HepG2 (cell line): ENCODE data around the gene SH2D3A. TPM values are rescaled to one million over a fixed set of nuclear protein-coding genes. Genes with fewer than 3 reads are reported as not detected.

ENCODE experiments used
- AGO1 ChIP-seq: fragments of 200-400 bp; formaldehyde crosslinking; IDR thresholded peaks from 2 replicates; pipeline ENCODE4 v1.6.1; 2017; ENCODE audit warnings: mild to moderate bottlenecking, low read depth, low read length, moderate library complexity; ENCODE audit not compliant: poor library complexity, severe bottlenecking
- ARNT2 ChIP-seq: sonication (generic); formaldehyde crosslinking; IDR thresholded peaks from 2 replicates; pipeline ENCODE4 v1.8.0; 2022; ENCODE audit warnings: mild to moderate bottlenecking, low read depth, missing genetic modification reagents, moderate library complexity
- BORCS8-MEF2B ChIP-seq: sonication (generic); formaldehyde crosslinking; IDR thresholded peaks from 2 replicates; pipeline ENCODE4 v1.8.0; 2022; ENCODE audit warnings: mild to moderate bottlenecking, missing genetic modification reagents
- BRF2 ChIP-seq: sonication (generic); formaldehyde crosslinking; IDR thresholded peaks from 2 replicates; pipeline ENCODE4 v1.8.1; 2022; ENCODE audit warnings: mild to moderate bottlenecking, missing genetic modification reagents
- CHCHD3 ChIP-seq: sonication (generic); formaldehyde crosslinking; IDR thresholded peaks from 2 replicates; pipeline ENCODE4 v1.8.0; 2022; ENCODE audit warnings: mild to moderate bottlenecking, missing genetic modification reagents, moderate library complexity
- GFI1 ChIP-seq: sonication (generic); formaldehyde crosslinking; IDR thresholded peaks from 2 replicates; pipeline ENCODE4 v1.5.0; 2020; ENCODE audit warnings: missing genetic modification reagents, mild to moderate bottlenecking, borderline replicate concordance
- HMGXB3 ChIP-seq: sonication (generic); formaldehyde crosslinking; IDR thresholded peaks from 2 replicates; pipeline ENCODE4 v1.4.0; 2020; ENCODE audit warnings: missing genetic modification reagents, borderline replicate concordance
- HOXA5 ChIP-seq: sonication (generic); formaldehyde crosslinking; IDR thresholded peaks from 2 replicates; pipeline ENCODE4 v1.4.0; 2020; ENCODE audit warnings: missing genetic modification reagents
- IRX3 ChIP-seq: sonication (generic); formaldehyde crosslinking; IDR thresholded peaks from 2 replicates; pipeline ENCODE4 v1.8.1; 2023; ENCODE audit warnings: mild to moderate bottlenecking, low read depth, missing genetic modification reagents, borderline replicate concordance
- MIXL1 ChIP-seq: IDR thresholded peaks from 2 replicates; pipeline ENCODE4 v1.6.1; 2016
- MLX ChIP-seq: IDR thresholded peaks from 2 replicates; pipeline ENCODE4 v1.6.1; 2016
- NFATC3 ChIP-seq: sonication (generic); formaldehyde crosslinking; IDR thresholded peaks from 2 replicates; pipeline ENCODE4 v1.5.1; 2020; ENCODE audit warnings: mild to moderate bottlenecking, missing genetic modification reagents
- PCBP2 ChIP-seq: fragments of 200-400 bp; formaldehyde crosslinking; optimal IDR thresholded peaks from 2 replicates; pipeline ENCODE3; 2018; ENCODE audit warnings: low read length, low read depth; ENCODE audit not compliant: poor library complexity, severe bottlenecking
- SIX1 ChIP-seq: sonication (generic); formaldehyde crosslinking; IDR thresholded peaks from 2 replicates; pipeline ENCODE4 v1.4.0; 2020; ENCODE audit warnings: missing genetic modification reagents, borderline replicate concordance
- TBX2 ChIP-seq: sonication (generic); formaldehyde crosslinking; IDR thresholded peaks from 2 replicates; pipeline ENCODE4 v1.5.0; 2020; ENCODE audit warnings: missing genetic modification reagents, mild to moderate bottlenecking, borderline replicate concordance
- ZBTB38 ChIP-seq: sonication (generic); formaldehyde crosslinking; IDR thresholded peaks from 2 replicates; pipeline ENCODE4 v1.5.1; 2020; ENCODE audit warnings: mild to moderate bottlenecking, missing genetic modification reagents
- ZNF335 ChIP-seq: sonication (generic); formaldehyde crosslinking; IDR thresholded peaks from 2 replicates; pipeline ENCODE4 v1.4.0; 2020; ENCODE audit warnings: missing genetic modification reagents
- ZNF687 ChIP-seq: sonication (generic); formaldehyde crosslinking; IDR thresholded peaks from 2 replicates; pipeline ENCODE4 v1.5.1; 2020; ENCODE audit warnings: mild to moderate bottlenecking, missing genetic modification reagents, moderate library complexity
- polyA plus RNA-seq, 8 experiments: library from polyadenylated mRNA; depleted of rRNA in 3 of 8; stranded (reverse) in 7 of 8; unstranded in 1 of 8; fragments of >200 nt; fragmentation: Illumina TruSeq in 4 of 8; extraction: Trizol in 4 of 8; gene quantifications; 2 replicates each; pipeline versions ENCODE4 v1.2.1 to v1.2.3, GENCODE V29; 2011 to 2016; ENCODE audit warnings: low read depth in 4 of 8, missing spikeins in 1 of 8, mixed read lengths in 1 of 8; ENCODE audit not compliant: insufficient read depth in 1 of 8
- total RNA-seq, 5 experiments: library from RNA; depleted of rRNA; stranded (reverse); fragments of >200 nt; fragmentation: Illumina TruSeq; extraction: Trizol; gene quantifications; 2 replicates each; pipeline ENCODE4 v1.2.3, GENCODE V29; 2016; ENCODE audit warnings: low read depth in 1 of 5

SH2D3A gene
- total and polyA plus RNA-seq, 2 of the 13 experiments (the other 11 are each of a cell fraction or from before 2014, with no cell fraction given), result 1.0 to 2.2 TPM

- TF ChIP-seq BRF2 (CRISPR knock-in tag) (no peak), MLX (CRISPR knock-in tag) (peak; percentile 80), TBX2 (CRISPR knock-in tag) (peak; percentile 94), ZBTB38 (CRISPR knock-in tag) (peak; percentile 84), HOXA5 (CRISPR knock-in tag) (peak; percentile 72; the same call in 1 of the 2 replicates), ZNF335 (peak; percentile 81; the same call in 1 of the 2 replicates), MIXL1 (CRISPR knock-in tag) (peak; percentile 76), SIX1 (no peak; the same call in 1 of the 2 replicates), PCBP2 (peak; percentile 100), HMGXB3 (CRISPR knock-in tag) (peak; percentile 85), NFATC3 (CRISPR knock-in tag) (0 out of 2 replicates have a peak, but pooled peaks have one; percentile 23), AGO1 (no peak), BORCS8-MEF2B (0 out of 2 replicates have a peak, but pooled peaks have one; percentile 61), IRX3 (no peak), GFI1 (peak; percentile 83), ZNF687 (CRISPR knock-in tag) (peak; percentile 83), ARNT2 (CRISPR knock-in tag) (peak; percentile 77), CHCHD3 (CRISPR knock-in tag) (no peak)
Observed at GRCh38 chr19:6720369-6721137, 46.7 kb downstream of the SH2D3A start, which contains the start of gene C3 (continued).
